Tibial nerve (tissue), 4 donors: ENCODE results near the gene SEMA3G. TPM values are rescaled to one million over a fixed set of nuclear protein-coding genes. Genes with fewer than 3 reads are reported as not detected.

Source experiments
- DNase-seq, 2 donors: peaks; one replicate each; pipeline ENCODE4 v3.0.0-alpha.2; 2019; ENCODE audit warnings: low spot score in 2 of 2
- H3K27ac ChIP-seq, 4 donors: fragments of 200-600 bp; sonication (generic) in 3 of 4; one replicate each; pipeline ENCODE4 v1.5.1; 2017 to 2019; ENCODE audit warnings: mild to moderate bottlenecking in 1 of 4
- H3K27me3 ChIP-seq, 2 donors: fragments of 200-600 bp; sonication (generic) in 1 of 2; one replicate each; pipeline versions ENCODE4 v1.5.1 to v1.6.0; 2017 to 2019
- H3K36me3 ChIP-seq, 3 donors: fragments of 200-600 bp; sonication (generic); one replicate each; pipeline ENCODE4 v1.5.1; 2018 to 2019
- H3K4me1 ChIP-seq, 4 donors: fragments of 200-600 bp; sonication (generic) in 3 of 4; one replicate each; pipeline ENCODE4 v1.5.1; 2017 to 2019
- H3K4me3 ChIP-seq, 4 donors: fragments of 200-600 bp; sonication (generic) in 3 of 4; one replicate each; pipeline ENCODE4 v1.5.1; 2017 to 2019; ENCODE audit warnings: mild to moderate bottlenecking in 1 of 4, moderate library complexity in 1 of 4
- H3K9me3 ChIP-seq, 4 donors: fragments of 200-600 bp; sonication (generic) in 3 of 4; one replicate each; pipeline ENCODE4 v1.5.1; 2017 to 2019
- CTCF ChIP-seq, 5 experiments: fragments of 200-600 bp in 3 of 5; fragments of 450-650 bp in 2 of 5; sonication (generic) in 3 of 5; IDR thresholded peaks; one replicate each; pipeline ENCODE4 v1.5.1; 2016 to 2019; ENCODE audit warnings: antibody characterized with exemption in 5 of 5, mild to moderate bottlenecking in 3 of 5, moderate library complexity in 2 of 5
- EP300 ChIP-seq, 2 donors: sonication (generic); formaldehyde crosslinking; IDR thresholded peaks; one replicate each; pipeline ENCODE4 v1.6.1; 2017; ENCODE audit warnings: antibody characterized with exemption in 2 of 2, mild to moderate bottlenecking in 1 of 2
- POLR2A ChIP-seq, 2 donors: fragments of 450-650 bp; IDR thresholded peaks; one replicate each; pipeline ENCODE4 v1.6.1; 2017; ENCODE audit warnings: antibody characterized with exemption in 2 of 2, mild to moderate bottlenecking in 2 of 2, moderate library complexity in 2 of 2
- WGBS, 2 donors: methylation state at CpG; one replicate each; pipeline ENCODE4 v1.1.5; 2018; 5-methylcytosine and 5-hydroxymethylcytosine counted together
- total RNA-seq, 4 donors: library from RNA; depleted of rRNA; stranded (reverse); fragments of >200 nt; gene quantifications; one replicate each; pipeline ENCODE4 v1.1.0, GENCODE V29; 2016

SEMA3G gene
- total RNA-seq, 4 donors from 2014 or later = 11.5 to 67.5 (median 32.7) TPM

GRCh38 chr3:52398670-52399081, 46.2 kb downstream of the SEMA3G start:
- Histone ChIP-seq H3K4me3 (no peak overlapping the region), H3K9me3 (no peaks in the 10 kb centered on the region), H3K27ac (no peak overlapping the region), H3K4me1 (no peaks in the 10 kb centered on the region), H3K36me3 (peaks cover 0 to 94% (median 10%) of the 10 kb centered on the region in 3 donors), H3K27me3 (no peaks in the 10 kb centered on the region)
- 93 to 96% methylated on average over 5 of the region's 5 CpGs for WGBS, 2 donors
- TF ChIP-seq POLR2A (IDR thresholded peaks at IDR 0.05) (no peak), EP300 (IDR thresholded peaks at IDR 0.05) (no peak), CTCF (IDR thresholded peaks at IDR 0.05) (no peak)
- DNase-seq = no peak

- H3K4me1 ChIP-seq = no peaks in the 10 kb centered on the region
- H3K36me3 ChIP-seq = peaks cover 0 to 94% (median 2%) of the 10 kb centered on the region in 3 donors
- TF ChIP-seq CTCF (IDR thresholded peaks at IDR 0.05) (no peak), EP300 (IDR thresholded peaks at IDR 0.05) (no peak), POLR2A (IDR thresholded peaks at IDR 0.05) (no peak)
- DNase-seq = no peak
- no peaks in the 10 kb centered on the region for H3K9me3 ChIP-seq
- no peaks in the 10 kb centered on the region for H3K27me3 ChIP-seq
- WGBS, 2 donors = 79 to 86% methylated on average over 13 of the region's 13 CpGs
- no peak overlapping the region for H3K27ac ChIP-seq
- no peak overlapping the region for H3K4me3 ChIP-seq
These were observed 47.1 kb downstream of the SEMA3G start for GRCh38 chr3:52397676-52398399.

GRCh38 chr3:52396907-52397591, 47.9 kb downstream of the SEMA3G start:
- TF ChIP-seq CTCF (IDR thresholded peaks at IDR 0.05) (no peak), EP300 (IDR thresholded peaks at IDR 0.05) (no peak), POLR2A (IDR thresholded peaks at IDR 0.05) (no peak)
- 84 to 88% methylated on average over 7 to 10 of the region's 10 CpGs for WGBS, 2 donors
- no peak overlapping the region for H3K4me3 ChIP-seq
- peaks cover 0 to 94% (median 0%) of the 10 kb centered on the region in 3 donors for H3K36me3 ChIP-seq
- no peaks in the 10 kb centered on the region for H3K27me3 ChIP-seq
- H3K27ac ChIP-seq = no peak overlapping the region
- no peaks in the 10 kb centered on the region for H3K4me1 ChIP-seq
- no peak for DNase-seq
- H3K9me3 ChIP-seq = no peaks in the 10 kb centered on the region

- Histone ChIP-seq H3K4me1 (no peaks in the 10 kb centered on the region), H3K9me3 (no peaks in the 10 kb centered on the region)
These were observed 48.6 kb downstream of the SEMA3G start for GRCh38 chr3:52396011-52396906.

More at GRCh38 chr3:52396011-52396906, 48.6 kb downstream of the SEMA3G start:
- 91 to 96% methylated on average over 21 to 25 of the region's 25 CpGs for WGBS, 2 donors
- H3K4me3 ChIP-seq = no peak overlapping the region
- no peak overlapping the region for H3K27ac ChIP-seq
- H3K27me3 ChIP-seq = no peaks in the 10 kb centered on the region
- DNase-seq = no peak
- TF ChIP-seq CTCF (IDR thresholded peaks at IDR 0.05) (no peak), EP300 (IDR thresholded peaks at IDR 0.05) (no peak), POLR2A (IDR thresholded peaks at IDR 0.05) (no peak)
- peaks cover 0 to 94% (median 0%) of the 10 kb centered on the region in 3 donors for H3K36me3 ChIP-seq
